Osteoblast (primary cell): ENCODE measurements around the gene ARRB2. TPM values are rescaled to one million over a fixed set of nuclear protein-coding genes. Genes with fewer than 3 reads are reported as not detected.

Experiments used
- DNase-seq: peaks from one replicate; pipeline ENCODE4 v3.0.0; 2011; ENCODE audit warnings: low spot score, mixed read lengths; ENCODE audit not compliant: insufficient read length; ENCODE audit errors: missing footprints
- H2AFZ ChIP-seq: 2 replicates; pipeline ENCODE4 v1.6.0; 2011; ENCODE audit warnings: mild to moderate bottlenecking, low read length
- H3K27ac ChIP-seq: 2 replicates; pipeline ENCODE4 v1.5.1; 2011; ENCODE audit warnings: mild to moderate bottlenecking, low read depth, low read length, moderate library complexity
- H3K27me3 ChIP-seq: 2 replicates; pipeline ENCODE4 v1.6.0; 2012; ENCODE audit warnings: mild to moderate bottlenecking, control low read depth, inconsistent platforms, low read length, moderate library complexity; ENCODE audit not compliant: insufficient read depth
- H3K36me3 ChIP-seq: 2 replicates; pipeline ENCODE4 v1.5.1; 2011; ENCODE audit warnings: mild to moderate bottlenecking, low read length, control low read depth, moderate library complexity; ENCODE audit not compliant: insufficient read depth
- H3K4me1 ChIP-seq: 2 replicates; pipeline ENCODE4 v1.5.1; 2011; ENCODE audit warnings: mild to moderate bottlenecking, low read length, control low read depth, moderate library complexity; ENCODE audit not compliant: insufficient read depth
- H3K4me2 ChIP-seq: 2 replicates; pipeline ENCODE4 v1.6.0; 2011; ENCODE audit warnings: mild to moderate bottlenecking, low read length; ENCODE audit not compliant: insufficient read depth
- H3K4me3 ChIP-seq: fragments of 200-600 bp; sonication (generic); 3 replicates; pipeline ENCODE4 v1.5.1; 2012; ENCODE audit warnings: mild to moderate bottlenecking, low read length, inconsistent platforms; ENCODE audit not compliant: insufficient read depth
- H3K79me2 ChIP-seq: 2 replicates; pipeline ENCODE4 v1.6.0; 2012; ENCODE audit warnings: mild to moderate bottlenecking, low read length, control low read depth, inconsistent platforms; ENCODE audit not compliant: insufficient read depth
- H3K9me3 ChIP-seq: 2 replicates; pipeline ENCODE4 v1.5.1; 2011; ENCODE audit warnings: low read depth, low read length, control low read depth
- H4K20me1 ChIP-seq: 2 replicates; pipeline ENCODE4 v1.6.0; 2012; ENCODE audit warnings: mild to moderate bottlenecking, low read length, control low read depth; ENCODE audit not compliant: insufficient read depth
- CTCF ChIP-seq: IDR thresholded peaks from 2 replicates; pipeline ENCODE4 v1.5.1; 2011; ENCODE audit warnings: mild to moderate bottlenecking, low read depth, low read length, moderate library complexity; ENCODE audit errors: extremely low read depth
- total RNA-seq: library from RNA; depleted of rRNA; stranded (reverse); fragments of >200 nt; gene quantifications from 2 replicates; pipeline ENCODE4 v1.2.3, GENCODE V29; 2012

The ARRB2 gene
- total RNA-seq, 1 donor: 8.7 TPM

- no peak overlapping the region for H2AFZ ChIP-seq
Measured at GRCh38 chr17:4725646-4726310, 15.3 kb downstream of the ARRB2 start.

GRCh38 chr17:4728124-4728523 is 17.7 kb downstream of the ARRB2 start:
- Histone ChIP-seq H3K4me2 (no peak overlapping the region), H3K79me2 (no peaks in the 10 kb centered on the region), H4K20me1 (no peaks in the 10 kb centered on the region), H3K36me3 (no peaks in the 10 kb centered on the region), H3K4me3 (no peak overlapping the region), H3K4me1 (peaks cover 9% of the 10 kb centered on the region), H2AFZ (no peak overlapping the region), H3K9me3 (no peaks in the 10 kb centered on the region), H3K27ac (no peak overlapping the region), H3K27me3 (no peaks in the 10 kb centered on the region)
- DNase-seq: no peak
- TF ChIP-seq CTCF: no peak

More at GRCh38 chr17:4725646-4726310, 15.3 kb downstream of the ARRB2 start:
- H3K36me3 ChIP-seq: no peaks in the 10 kb centered on the region
- no peak for TF ChIP-seq CTCF
- peaks cover 11% of the 10 kb centered on the region for H3K4me1 ChIP-seq
- no peaks in the 10 kb centered on the region for H3K9me3 ChIP-seq
- no peak overlapping the region for H3K27ac ChIP-seq
- no peaks in the 10 kb centered on the region for H4K20me1 ChIP-seq
- no peaks in the 10 kb centered on the region for H3K79me2 ChIP-seq
- H3K4me3 ChIP-seq: no peak overlapping the region
- no peak overlapping the region for H3K4me2 ChIP-seq
- DNase-seq: no peak
- H3K27me3 ChIP-seq: no peaks in the 10 kb centered on the region

GRCh38 chr17:4733073-4733531 is 22.7 kb downstream of the ARRB2 start:
- peaks cover 2% of the 10 kb centered on the region for H3K27me3 ChIP-seq

More at GRCh38 chr17:4733073-4733531, 22.7 kb downstream of the ARRB2 start:
- no peak overlapping the region for H3K4me2 ChIP-seq
- peak; percentile 30 for TF ChIP-seq CTCF
- no peak overlapping the region for H2AFZ ChIP-seq
- no peaks in the 10 kb centered on the region for H3K79me2 ChIP-seq
- no peaks in the 10 kb centered on the region for H3K9me3 ChIP-seq
- H3K4me3 ChIP-seq: no peak overlapping the region
- DNase-seq: no peak
- no peaks in the 10 kb centered on the region for H3K36me3 ChIP-seq
- H3K4me1 ChIP-seq: peaks cover 15% of the 10 kb centered on the region
- no peaks in the 10 kb centered on the region for H4K20me1 ChIP-seq
- H3K27ac ChIP-seq: no peak overlapping the region
